Measurements from ENCODE around the gene MAPKAP1. TPM values are rescaled to one million over a fixed set of nuclear protein-coding genes. Genes with fewer than 3 reads are reported as not detected.

MAPKAP1 gene
- total and polyA plus RNA-seq, 2 of the 13 experiments (the other 11 are each of a cell fraction or from before 2014, with no cell fraction given): 45.0 to 64.3 TPM

DNA sequence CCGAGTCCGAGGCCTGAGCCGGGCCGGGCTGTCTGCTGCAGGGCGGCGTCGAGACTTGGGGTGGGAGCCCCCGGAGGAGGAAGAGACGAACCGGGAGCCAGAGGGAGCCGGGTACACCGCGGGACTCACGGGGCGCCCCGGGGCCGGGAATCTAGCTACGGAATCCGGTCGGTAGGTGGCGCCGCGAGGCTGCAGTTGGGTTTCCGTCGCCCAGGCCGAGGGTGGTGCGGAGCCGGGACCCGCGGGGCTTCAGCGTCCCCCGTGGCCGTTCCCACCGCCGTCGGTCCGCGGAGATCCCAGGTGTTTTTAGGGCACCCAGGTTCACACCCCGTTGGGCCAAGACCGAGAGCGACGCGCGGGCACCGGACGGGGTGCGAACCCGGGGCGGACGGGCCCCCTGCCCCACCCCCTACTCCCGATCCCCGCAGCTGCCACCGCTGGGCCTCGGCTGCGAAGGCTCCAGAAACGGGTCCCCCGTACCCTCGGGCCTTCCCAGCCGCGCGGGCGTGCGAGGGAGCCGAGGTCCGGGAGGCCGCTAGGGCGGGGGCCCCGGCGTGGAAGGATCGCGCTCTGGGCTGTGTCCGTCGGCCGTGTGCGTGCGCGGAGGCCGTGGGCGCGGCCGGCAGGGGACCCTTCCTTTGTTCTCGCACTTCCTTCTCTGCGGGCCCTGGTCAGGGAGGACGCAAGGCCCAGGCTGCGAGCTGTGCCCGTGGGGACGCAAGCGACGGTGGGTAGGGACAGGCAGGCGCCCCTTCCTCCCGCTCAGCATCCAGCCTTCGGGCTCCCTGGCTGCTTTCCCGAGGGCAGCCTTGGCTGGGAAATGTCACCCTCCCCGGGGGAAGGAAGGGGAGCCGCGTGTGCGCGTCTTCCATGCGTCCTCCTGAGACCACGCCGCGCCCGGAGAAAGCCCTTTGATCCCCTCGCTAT, 298.8 kb downstream of the MAPKAP1 start (continued):
- no peak for TF ChIP-seq ZNF138 (CRISPR knock-in tag; IDR thresholded peaks at IDR 0.05; ENCODE audit: low read depth)
- TF ChIP-seq HDAC1 (CRISPR knock-in tag; IDR thresholded peaks at IDR 0.05): peak; percentile 62; the same call in 1 of the 2 replicates
- TF ChIP-seq ZNF282 (IDR thresholded peaks at IDR 0.05; ENCODE audit: partially characterized antibody): no peak
- TF ChIP-seq ZNF777 (CRISPR knock-in tag; IDR thresholded peaks at IDR 0.05): peak; percentile 93
- TF ChIP-seq HOXD1 (CRISPR knock-in tag; IDR thresholded peaks at IDR 0.05): no peak
- TF ChIP-seq, protein P1, sequence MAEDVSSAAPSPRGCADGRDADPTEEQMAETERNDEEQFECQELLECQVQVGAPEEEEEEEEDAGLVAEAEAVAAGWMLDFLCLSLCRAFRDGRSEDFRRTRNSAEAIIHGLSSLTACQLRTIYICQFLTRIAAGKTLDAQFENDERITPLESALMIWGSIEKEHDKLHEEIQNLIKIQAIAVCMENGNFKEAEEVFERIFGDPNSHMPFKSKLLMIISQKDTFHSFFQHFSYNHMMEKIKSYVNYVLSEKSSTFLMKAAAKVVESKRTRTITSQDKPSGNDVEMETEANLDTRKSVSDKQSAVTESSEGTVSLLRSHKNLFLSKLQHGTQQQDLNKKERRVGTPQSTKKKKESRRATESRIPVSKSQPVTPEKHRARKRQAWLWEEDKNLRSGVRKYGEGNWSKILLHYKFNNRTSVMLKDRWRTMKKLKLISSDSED (CRISPR knock-in tag; IDR thresholded peaks at IDR 0.05): no peak
- TF ChIP-seq ZNF552 (CRISPR knock-in tag; IDR thresholded peaks at IDR 0.05; ENCODE audit: borderline replicate concordance): no peak
- no peak for TF ChIP-seq SKIL (CRISPR knock-in tag; IDR thresholded peaks at IDR 0.05; ENCODE audit: borderline replicate concordance)
- no peak for TF ChIP-seq HES4 (CRISPR knock-in tag; IDR thresholded peaks at IDR 0.05; ENCODE audit: borderline replicate concordance)
- no peak for TF ChIP-seq BRF2 (CRISPR knock-in tag; IDR thresholded peaks at IDR 0.05)
- no peak for TF ChIP-seq PAWR (CRISPR knock-in tag; IDR thresholded peaks at IDR 0.05; ENCODE audit: borderline replicate concordance)
- 0 out of 2 replicates have a peak, but pooled peaks have one; percentile 16 for TF ChIP-seq ZNF749 (CRISPR knock-in tag; IDR thresholded peaks at IDR 0.05; ENCODE audit: borderline replicate concordance)
- no peak for TF ChIP-seq GABPA (IDR thresholded peaks at IDR 0.05; ENCODE audit: low read depth, low read length)
- TF ChIP-seq GABPA (CRISPR knock-in tag; IDR thresholded peaks at IDR 0.05; ENCODE audit: low read depth): no peak
- TF ChIP-seq ZNF354B (CRISPR knock-in tag; IDR thresholded peaks at IDR 0.05): no peak
- peak; percentile 17; the same call in 1 of the 2 replicates for TF ChIP-seq BORCS8-MEF2B (CRISPR knock-in tag; IDR thresholded peaks at IDR 0.05)
- TF ChIP-seq, protein P2, sequence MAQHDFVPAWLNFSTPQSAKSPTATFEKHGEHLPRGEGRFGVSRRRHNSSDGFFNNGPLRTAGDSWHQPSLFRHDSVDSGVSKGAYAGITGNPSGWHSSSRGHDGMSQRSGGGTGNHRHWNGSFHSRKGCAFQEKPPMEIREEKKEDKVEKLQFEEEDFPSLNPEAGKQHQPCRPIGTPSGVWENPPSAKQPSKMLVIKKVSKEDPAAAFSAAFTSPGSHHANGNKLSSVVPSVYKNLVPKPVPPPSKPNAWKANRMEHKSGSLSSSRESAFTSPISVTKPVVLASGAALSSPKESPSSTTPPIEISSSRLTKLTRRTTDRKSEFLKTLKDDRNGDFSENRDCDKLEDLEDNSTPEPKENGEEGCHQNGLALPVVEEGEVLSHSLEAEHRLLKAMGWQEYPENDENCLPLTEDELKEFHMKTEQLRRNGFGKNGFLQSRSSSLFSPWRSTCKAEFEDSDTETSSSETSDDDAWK (CRISPR knock-in tag; IDR thresholded peaks at IDR 0.05): no peak
- no peak for TF ChIP-seq GFI1 (CRISPR knock-in tag; IDR thresholded peaks at IDR 0.05; ENCODE audit: borderline replicate concordance)
- no peak; the same call in 1 of the 2 replicates for TF ChIP-seq ZNF441 (CRISPR knock-in tag; IDR thresholded peaks at IDR 0.05; ENCODE audit: borderline replicate concordance)
- TF ChIP-seq ETV6 (CRISPR knock-in tag; conservative IDR thresholded peaks at IDR 0.05): no peak

All from HepG2 (cell line).